Smooth muscle cell of trachea (primary cell): Measurements from ENCODE around the gene CST5. TPM values are rescaled to one million over a fixed set of nuclear protein-coding genes. Genes with fewer than 3 reads are reported as not detected.

Experiments used
- total RNA-seq: library from RNA; depleted of rRNA; stranded (reverse); fragments of >200 nt; gene quantifications from 2 replicates; pipeline ENCODE4 v1.2.1, GENCODE V29; 2014

CST5 gene
- total RNA-seq, result not detected in 2 replicates

GRCh38 chr20:23879328-23879798 lies at the start of gene CST5:
TSS of gene CST5 (minus strand) at chr20:23879748. CDS start at chr20:23879676, 72 bp downstream.

DNA sequence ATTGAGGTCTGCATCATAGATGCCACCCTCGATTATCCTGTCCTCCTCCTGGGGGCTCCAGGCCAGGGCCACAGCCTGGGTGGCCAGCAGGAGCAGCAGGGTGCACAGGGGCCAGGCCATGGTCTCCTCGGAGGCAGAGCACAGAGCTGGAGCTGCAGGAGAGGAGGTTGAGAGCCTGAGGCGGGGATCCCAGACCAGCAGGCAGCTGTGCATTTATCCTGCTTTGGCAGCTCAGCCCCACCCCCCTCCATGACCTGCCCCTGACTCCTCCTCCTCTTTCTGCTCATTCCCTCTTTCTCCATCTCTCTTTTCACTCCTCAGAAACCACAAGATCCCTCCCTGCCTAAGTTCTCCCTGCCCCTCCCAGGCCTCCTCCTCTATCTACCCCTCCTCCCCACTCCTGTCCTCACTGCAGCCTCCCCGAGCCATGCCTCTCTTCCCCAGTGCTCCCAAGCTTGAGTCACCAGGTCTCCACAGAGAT lies 53.0 kb downstream of the CST5 start, which contains the start of gene CST2:
Gene CST2 (minus strand): TSS at position 189 of the 481 bp plus-strand sequence. CDS start 69 bp downstream, at position 120.

Other genes with a start within 250 kb of the CST5 start
- 254 and 383 TPM in 2 replicates for gene CST3, start 241.8 kb downstream of the CST5 start, total RNA-seq
- not detected in 2 replicates for gene CST4, start 190.7 kb downstream of the CST5 start, total RNA-seq
- 0.15 and 0.50 TPM in 2 replicates for gene CST1, start 128.8 kb downstream of the CST5 start, total RNA-seq
- not detected in 2 replicates for gene CST2, start 53.0 kb downstream of the CST5 start, total RNA-seq
- not detected in 2 replicates for gene GGTLC1, start 109.0 kb upstream of the CST5 start, total RNA-seq